Measurements from ENCODE around the gene DOCK1. TPM values are rescaled to one million over a fixed set of nuclear protein-coding genes. Genes with fewer than 3 reads are reported as not detected.

DOCK1 gene
- total RNA-seq, 1 donor from 2014 or later = 78.8 TPM

GRCh38 chr10:127039435-127039834 is 134.2 kb downstream of the DOCK1 start:
- DNase-seq = no peak

DNA sequence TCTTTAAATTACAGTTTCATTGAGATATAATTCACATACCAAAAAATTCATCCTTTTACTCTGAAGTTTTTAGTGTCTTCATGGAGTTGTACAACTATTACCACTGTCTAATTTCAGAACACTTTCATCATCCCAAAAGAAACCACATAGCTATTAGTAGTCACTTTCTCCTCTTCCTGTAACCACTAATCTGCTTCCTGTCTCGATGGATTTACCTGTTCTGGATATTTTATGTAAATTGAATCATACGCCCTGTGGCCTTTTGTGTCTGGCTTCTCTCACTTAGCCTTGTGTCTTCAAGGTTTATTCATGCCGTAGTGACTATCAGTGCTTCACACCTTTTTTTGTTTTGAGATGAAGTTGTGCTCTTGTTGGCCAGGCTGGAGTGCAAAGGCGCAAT is 135.5 kb downstream of the DOCK1 start:
- no peak for DNase-seq

GRCh38 chr10:127041552-127041951 is 136.3 kb downstream of the DOCK1 start:
- DNase-seq = no peak

GRCh38 chr10:127043301-127043700 is 138.1 kb downstream of the DOCK1 start:
- DNase-seq = no peak

DNA sequence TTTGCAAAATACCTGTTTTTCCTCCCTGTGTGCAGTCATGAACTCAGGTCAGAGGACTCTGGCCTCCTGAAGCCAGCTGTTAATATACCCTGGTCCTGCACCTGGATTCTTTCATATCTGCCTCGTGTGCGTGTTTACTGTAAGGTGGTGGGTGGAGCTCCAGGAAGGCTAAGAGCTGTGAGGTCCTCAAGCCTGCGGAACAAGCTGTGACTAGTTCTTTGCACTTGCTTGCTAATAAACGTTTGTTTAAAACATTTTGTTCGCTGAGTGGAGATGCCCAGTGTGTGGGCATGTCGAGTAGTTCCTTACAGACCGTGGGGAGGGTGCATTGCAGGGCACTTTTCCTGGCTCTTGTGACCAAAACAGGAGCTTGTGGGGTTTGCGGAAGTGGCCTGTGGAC is 139.0 kb downstream of the DOCK1 start:
- peak; percentile 18 for DNase-seq

GRCh38 chr10:127046975-127047877 is 142.0 kb downstream of the DOCK1 start:
- no peak for DNase-seq

DNA sequence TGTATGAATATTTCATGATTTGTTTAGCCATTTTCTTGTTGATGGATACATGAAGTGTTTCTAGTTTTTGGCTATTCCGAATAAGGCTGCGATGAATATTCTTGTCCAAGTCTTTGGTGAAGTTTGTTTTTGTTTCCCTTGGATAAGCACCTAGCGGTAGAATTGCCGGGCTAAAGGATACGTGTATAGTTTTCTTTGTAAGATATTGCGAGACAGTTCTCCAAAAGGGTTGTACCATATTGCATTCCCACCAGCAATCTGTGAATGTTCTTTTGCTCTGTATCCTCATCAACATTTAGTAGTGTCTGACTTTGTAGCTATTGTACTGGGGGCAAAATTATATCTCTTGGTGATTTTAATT is 142.6 kb downstream of the DOCK1 start:
- DNase-seq = no peak

DNA sequence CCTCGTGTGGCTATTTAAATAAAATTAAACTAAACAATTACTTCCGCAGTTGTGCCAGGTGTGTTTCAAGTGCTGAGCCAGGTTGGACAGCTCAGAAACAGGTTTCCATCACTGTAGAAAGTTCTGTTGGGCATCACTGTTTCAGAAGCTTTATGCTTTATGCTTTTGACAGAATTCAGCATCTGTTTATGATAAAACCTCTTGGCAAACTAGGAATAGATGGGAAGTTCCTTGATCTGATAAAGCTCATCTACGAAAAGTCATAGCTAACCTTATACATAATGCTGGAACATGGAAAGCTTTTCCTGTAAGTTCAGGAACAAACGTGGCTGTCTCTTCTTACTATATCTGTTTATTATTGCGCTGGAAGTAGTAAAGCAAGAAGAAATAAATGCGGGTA is 143.4 kb downstream of the DOCK1 start:
- peak; percentile 8 for DNase-seq

GRCh38 chr10:127052001-127052400 is 146.8 kb downstream of the DOCK1 start:
- DNase-seq = no peak

DNA sequence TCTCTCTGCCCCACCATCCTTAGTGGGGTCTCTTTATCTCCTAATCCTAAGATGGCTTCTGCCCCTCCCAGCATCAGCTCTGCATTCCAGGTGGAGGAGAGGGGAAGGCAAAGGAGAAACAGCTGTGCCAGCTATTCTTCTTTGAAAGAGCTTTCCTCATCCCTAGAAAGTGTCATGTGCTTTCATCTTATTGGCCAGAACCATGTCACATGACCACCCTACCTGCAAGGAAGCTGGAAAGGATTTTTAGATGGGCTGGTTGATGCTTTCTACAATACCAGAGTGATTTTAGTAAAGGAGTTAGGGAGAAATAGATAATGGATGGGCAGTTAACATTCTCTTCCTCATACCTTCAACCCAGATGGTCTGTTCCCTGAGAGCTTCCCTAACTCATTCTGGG is 150.0 kb downstream of the DOCK1 start:
- no peak for DNase-seq

DNA sequence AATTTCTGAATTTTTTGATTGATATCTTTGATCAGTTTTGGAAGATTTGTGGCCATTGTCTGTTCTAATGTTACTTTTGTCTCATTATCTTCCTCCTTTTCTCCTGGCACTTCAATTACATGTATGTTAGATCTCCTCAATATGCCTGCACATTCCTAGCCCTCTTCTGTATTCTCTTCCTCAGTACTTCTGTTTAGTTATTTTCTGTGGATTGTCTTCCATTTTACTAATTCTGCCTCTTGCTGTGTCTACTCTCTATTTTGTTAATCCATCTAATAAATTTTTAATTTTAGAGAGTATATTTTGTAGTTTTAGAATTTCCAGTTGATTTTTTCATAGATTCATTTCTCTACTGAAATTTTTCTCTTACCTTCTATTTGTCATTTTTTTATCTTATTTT is 154.1 kb downstream of the DOCK1 start:
- DNase-seq = no peak

- DNase-seq = no peak
These were observed 158.5 kb downstream of the DOCK1 start for GRCh38 chr10:127063762-127064161.

DNA sequence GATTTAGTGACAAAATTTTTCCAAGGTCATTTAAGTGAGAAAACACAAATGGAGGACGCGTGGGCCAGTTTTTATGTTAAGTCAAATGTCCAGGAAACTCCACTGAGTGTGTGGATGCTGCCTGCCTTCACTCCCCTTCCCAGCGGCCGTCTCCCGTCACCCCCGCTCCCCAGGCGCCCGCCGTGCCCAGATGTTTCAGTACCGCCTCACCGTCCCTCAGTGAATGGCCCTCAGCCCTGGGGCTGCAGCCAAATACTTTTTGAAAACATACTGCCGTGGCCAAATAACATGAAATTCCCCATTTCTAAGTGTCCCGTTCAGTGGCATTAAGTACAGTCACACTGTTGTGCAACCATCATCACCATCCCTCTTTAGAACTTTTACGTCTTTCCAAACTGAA is 159.2 kb downstream of the DOCK1 start:
- DNase-seq = no peak

DNA sequence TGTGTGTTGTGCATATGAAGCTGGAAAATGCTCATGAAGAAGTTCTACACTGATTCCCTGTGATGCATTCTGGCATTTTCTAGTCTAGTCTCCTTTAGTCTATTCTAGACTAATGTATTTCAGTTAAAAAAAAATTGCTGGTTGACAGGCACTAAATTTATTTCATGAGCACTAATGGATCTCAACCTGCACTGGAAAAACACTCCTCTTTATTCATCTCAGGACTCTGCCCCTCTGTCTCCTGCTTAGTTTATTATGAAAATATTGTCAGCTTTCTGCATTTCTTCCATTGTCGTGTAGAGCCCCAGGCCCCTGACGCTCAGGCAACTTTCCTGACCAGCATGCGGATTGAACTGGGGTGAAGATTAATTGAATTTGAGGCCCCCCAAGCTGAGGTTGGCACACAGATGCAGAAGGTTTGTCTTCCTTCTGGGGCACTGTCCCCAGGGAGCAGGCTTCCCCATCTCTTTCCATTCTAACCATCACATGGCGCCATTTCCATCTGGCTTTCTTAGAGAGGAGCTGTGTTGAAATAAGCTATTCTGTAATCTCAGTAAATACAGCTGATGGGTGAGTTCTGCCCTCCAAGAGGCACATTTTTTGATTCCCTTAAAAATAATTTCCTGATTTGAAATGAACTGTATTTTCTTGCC is 162.4 kb downstream of the DOCK1 start:
- no peak for DNase-seq

GRCh38 chr10:127068485-127068884 is 163.3 kb downstream of the DOCK1 start:
- no peak for DNase-seq

GRCh38 chr10:127069436-127069835 is 164.2 kb downstream of the DOCK1 start:
- DNase-seq = no peak

DNA sequence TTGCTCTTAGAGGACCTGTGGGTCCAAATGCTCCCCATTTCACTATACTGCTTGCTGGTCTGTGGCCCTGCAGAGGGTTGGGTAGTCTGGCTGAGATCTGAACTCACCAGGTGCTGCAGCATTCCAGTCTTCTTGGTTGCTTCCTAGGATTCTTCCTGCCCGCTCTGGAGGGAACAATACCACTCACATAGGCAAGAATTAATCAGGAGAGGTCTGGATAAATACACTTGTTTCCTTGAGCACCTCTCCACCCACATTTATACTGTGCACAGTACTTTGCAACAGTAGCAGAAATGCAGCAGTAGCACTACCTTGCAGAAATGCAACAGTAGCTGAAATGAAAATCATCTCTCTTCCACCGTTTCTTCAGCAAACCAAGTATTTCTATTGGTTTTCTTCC is 165.9 kb downstream of the DOCK1 start:
- no peak for DNase-seq

GRCh38 chr10:127073666-127074065 is 168.4 kb downstream of the DOCK1 start:
- no peak for DNase-seq

- DNase-seq = no peak
These were observed 174.2 kb downstream of the DOCK1 start for GRCh38 chr10:127079392-127079791.

GRCh38 chr10:127080317-127080716 is 175.1 kb downstream of the DOCK1 start:
- no peak for DNase-seq

GRCh38 chr10:127081851-127082345 is 176.7 kb downstream of the DOCK1 start:
- no peak for DNase-seq

GRCh38 chr10:127082651-127083050 is 177.4 kb downstream of the DOCK1 start:
- no peak for DNase-seq

DNA sequence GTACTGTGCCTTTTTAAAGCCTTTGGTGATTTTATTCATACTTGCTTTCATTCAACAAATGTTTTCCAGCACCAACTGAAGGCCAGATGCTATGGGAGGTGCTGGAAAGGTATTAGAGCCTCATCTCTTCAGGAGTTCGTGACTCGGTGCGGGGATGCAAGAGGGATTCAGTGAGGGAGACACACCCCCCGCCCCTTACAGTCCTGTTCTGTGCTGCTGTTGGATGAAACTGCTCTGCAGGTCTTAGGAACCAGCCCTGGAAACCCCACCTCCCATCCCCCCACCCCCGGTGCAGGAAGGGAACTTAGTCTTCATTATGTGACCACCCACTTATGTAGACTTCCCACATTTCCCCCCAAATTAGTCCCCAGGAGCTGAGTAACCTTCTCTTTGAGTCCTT is 180.7 kb downstream of the DOCK1 start:
- no peak for DNase-seq

GRCh38 chr10:127088908-127089307 is 183.7 kb downstream of the DOCK1 start:
- no peak for DNase-seq

Measured in tongue (tissue), 2 donors.